ENCODE results near the gene PJA2.

Gene PJA2

DNA sequence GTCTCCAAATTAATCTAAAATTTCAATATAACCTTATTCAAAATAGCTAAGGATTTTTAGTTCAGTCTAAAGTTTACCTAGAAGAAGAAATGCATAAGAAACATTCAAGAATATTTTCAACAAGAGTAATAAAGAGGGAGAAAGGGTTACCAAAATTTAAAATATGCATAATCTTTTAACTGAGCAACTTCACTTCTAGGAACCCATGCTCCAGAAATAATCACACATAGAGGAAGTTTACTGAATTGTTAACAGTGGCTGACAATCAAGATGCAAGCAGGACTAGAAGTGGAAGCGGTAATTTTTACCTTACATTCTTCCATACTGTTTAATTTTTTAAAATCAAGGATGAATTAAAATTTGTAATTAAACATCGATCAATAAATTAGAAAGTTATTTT lies 1.9 kb downstream of the PJA2 start:
- DNase-seq, result no peak

DNA sequence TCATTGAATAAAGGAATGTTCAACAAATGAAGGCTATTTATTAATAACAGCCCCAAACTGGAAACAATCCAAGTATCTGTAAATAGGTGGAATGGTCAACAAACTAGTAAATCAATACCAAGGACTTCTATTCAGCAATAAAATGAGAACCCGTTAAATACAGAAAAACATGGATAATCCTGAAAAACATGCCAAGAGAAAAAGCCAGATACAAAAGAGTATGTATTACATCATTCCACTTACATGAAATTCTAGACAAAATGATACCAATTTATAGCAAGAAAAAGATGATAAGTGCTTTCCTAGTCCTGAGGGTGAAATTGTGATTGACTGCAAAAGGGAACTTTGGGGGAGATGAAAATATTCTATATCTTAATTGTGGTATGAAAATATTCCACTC lies 3.1 kb downstream of the PJA2 start:
- no peak for DNase-seq

DNA sequence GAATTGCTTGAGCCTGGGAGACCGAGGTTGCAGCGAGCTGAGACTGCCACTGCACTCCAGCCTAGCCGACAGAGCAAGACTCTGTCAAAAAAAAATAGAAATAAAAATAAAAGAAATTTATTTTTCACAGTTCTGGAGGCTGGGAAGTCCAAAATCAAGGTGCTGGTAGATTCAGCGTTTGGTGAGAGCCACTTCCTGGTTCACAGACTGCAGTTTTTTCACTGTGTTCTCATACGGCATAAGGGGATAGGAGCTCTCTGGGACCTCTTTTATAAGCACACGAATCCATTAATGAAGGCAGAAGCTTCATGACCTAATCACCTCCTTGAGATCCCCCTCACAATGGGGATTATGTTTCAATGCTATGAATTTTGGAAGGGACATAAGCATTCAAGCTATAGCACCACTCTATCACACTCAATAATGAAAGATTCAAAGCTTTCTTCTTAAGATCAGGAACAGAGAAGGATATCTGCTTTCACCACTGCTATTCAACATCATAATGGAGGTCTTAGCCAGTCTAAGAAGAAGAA lies 5.3 kb downstream of the PJA2 start:
- DNase-seq, result no peak

DNA sequence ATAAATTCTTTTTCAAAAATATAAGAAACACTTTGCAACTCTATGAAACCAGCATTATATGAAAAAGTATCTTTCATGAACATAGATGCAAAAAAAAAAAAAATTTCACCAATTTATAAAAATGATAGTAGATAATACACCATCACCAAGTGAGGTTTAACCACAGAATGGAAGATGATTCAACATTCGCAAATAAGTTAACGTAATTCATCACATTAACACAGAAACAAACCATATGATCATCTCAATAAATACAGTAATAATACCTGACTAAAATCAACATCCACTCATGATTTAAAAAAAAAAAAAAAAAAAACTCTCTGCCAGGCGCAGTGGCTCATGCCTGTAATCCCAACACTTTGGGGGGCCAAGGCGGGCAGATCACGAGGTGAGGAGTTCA lies 6.3 kb downstream of the PJA2 start:
- DNase-seq, result no peak

DNA sequence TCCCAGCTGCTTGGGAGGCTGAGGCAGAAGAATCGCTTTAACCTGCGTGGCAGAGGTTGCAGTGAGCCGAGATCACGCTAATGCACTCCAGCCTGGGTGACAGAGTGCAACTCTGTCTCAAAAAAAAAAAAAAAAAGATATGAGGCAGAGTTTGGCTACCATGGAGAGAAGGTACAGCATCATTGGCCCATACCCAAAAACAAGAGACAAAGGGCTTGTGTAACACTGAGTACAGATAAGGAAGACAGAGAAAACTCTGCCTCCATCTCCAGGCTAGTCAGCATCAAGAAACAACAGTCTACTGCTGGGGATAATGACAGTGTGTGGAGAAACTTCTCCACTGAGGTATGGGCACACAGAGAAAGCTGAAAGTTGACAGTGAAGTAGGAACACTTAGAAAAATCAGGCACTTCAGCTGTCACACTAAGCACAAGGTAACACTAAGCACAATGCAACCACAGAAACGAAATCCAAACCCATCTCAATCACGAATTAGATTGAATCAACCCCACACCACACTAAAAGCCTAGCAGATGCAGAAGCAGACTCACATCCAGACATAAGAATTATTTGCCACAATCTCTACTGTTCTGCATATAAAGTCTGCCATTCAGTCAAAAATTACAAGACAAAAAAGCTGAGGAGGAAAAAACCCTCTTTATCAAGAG lies 10.5 kb downstream of the PJA2 start:
- no peak for DNase-seq

DNA sequence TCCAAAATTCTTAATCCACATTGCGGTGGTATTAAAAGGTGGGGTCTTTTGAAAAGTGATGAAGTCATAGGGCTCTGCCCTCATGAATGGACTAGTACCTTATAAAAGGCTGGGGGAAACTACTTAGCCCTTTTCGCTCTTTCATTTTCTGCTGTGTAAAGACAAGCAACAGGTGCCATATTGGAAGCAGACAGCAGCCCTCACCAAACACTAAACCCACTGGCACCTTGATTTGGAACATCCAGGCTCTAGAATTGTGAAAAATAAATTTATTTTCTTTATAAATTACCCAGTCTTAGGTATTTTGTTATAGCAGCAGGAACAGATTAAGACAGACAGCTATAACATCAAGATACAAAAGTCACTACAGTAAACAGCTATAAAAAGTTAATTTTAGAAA lies 12.8 kb downstream of the PJA2 start:
- DNase-seq, result no peak

DNA sequence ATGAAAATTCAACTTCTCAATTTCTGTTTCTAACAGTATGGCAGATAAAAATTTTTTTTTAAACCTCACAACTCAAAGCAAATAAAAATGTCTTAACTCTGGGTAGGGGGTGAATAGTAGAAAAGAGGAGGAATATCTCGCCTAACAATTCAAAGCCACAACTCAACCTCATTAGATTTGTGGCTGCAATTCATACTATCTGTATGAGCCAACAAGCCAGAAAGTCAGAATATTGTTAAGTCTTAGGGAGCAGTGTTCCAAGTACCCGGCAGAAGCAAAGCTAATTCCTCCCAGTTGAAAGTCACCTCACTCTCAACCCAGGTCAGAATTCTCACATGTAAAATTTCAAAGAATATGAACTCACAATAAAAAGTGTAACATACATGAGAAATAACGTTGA lies 15.0 kb downstream of the PJA2 start:
- no peak for DNase-seq

DNA sequence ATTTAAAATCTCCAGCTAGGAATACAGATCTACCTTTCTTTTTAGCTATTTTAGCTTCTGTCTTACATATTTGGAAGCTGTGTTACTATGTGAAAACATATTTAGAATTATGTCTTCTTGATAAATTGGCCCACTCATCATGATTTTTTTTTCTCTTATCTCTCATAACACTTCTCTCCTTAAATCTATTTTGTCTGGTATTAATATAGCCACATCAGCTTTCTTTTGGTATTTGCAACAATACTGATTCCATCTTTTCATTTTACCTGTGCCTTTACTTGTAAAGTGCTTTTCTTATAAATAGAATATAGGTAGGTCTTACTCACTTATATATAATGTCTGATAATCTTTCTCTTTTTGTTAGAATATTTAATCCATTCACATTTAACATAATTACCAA lies 19.6 kb downstream of the PJA2 start:
- no peak for DNase-seq

DNA sequence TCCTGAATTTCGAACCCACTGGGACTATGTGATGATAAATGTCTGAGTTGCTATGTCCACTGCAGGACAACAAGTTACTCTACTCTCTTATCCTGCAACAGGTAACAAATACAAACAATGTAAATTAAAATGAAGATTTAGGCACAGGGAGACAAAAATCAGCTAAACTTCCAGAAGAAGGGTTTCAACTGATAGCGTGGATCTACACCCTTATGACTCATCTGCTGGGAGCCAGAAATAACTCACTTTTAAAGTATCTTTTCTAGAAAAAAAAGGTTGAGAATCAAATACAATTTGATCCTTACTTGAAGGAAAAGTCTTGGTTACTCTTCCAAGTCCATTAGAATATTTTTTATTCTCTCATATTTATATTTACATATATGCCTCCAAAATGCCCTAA lies 21.4 kb downstream of the PJA2 start:
- no peak for DNase-seq

DNA sequence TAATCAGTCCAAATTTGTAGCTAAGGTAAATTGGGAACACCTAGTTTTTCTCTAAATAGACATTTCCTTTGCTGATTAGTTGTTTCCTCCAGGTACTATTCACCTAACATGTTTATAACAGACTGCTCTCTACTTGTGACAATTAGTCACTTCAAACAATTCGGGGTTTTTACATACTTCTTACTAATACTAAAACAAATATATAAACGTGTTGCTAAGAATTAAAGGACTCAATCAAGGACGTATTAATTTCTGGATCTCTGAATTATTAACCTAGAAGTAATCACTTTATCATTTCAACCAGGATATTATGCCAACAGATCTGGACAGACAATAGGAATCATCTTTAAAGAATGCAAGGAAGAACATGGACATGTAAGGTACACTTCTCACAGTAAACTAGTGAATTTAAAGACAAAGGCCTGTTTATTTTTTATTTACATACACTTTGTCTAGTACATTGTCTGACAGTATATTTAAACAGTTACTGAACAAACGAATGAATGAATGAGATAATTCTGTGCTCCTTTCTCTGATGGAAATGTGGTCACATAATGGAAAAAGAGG lies 22.3 kb downstream of the PJA2 start:
- no peak for DNase-seq

DNA sequence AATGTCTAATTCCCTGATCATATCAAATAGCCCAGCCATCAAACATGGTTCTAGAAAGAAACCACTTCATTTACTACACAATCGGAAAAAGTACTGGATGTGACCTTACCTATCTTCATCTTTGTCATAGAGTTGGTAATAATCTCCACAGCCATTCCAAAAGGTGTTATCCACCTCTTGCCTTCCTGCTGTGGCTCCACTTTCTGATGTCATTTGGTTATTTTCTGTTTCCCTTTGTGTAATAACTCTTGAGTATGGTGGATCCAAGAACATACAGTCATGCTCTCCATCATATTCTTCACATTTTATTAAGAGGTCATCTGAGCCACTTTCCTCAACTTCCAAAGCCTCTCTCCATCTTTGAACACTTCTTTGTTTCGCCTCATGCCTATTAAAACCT lies 31.7 kb downstream of the PJA2 start:
- no peak for DNase-seq

DNA sequence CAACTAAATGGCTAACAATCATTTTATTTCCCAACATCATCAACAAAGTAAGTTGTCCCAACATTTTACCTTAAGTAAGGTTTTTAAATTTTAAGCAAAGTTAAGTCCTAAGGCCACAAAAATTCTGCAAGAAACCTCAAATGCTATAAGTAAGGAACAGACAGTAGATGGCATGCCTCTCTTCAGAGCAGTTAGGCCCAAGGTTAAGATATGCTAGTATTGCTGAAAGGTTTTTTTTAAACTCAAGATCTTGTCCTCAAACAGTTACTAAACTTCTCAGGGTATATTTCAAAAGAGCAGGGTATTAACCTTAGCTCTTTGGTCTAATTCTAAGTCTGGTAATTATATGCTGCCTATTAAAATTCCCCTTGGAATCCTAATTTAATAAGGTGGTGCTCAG lies 35.1 kb downstream of the PJA2 start:
- DNase-seq, result no peak

DNA sequence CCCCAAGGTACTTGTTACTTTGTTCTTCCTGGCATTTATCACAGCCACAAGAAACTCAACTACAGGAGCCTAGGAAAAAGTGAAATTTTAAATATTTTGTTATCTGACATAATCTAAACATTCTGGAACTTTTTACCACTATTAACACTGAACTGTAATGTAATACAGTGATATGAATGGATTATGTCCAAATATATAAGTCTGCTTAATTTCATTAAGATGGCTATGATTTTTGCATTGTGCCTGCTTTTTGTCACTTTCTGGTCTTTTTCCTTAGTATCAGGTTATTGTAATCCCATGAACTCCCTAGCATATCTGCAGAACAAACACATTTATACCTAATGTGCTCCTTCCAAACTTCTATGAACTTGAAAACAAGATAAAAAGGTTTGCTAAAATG lies 35.8 kb downstream of the PJA2 start:
- DNase-seq, result no peak

DNA sequence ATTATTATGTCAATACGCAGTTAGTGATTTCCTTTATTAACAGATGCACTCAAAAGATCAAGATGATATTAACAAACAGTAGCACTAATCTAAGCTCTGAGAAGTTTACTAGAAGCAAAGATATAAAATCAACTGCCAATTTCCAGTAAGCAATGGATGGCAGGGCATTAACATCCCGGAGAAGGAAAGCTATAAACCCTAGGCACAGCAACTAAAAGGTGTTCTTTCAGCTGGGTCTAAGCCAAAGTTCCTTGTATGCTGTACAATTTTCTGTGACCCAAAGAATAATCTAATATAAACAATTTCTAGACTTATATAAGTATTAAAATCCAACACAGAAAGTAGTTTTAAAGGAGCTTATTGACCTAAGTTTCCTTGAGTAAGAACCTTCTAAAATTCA lies 39.4 kb downstream of the PJA2 start:
- no peak for DNase-seq

DNA sequence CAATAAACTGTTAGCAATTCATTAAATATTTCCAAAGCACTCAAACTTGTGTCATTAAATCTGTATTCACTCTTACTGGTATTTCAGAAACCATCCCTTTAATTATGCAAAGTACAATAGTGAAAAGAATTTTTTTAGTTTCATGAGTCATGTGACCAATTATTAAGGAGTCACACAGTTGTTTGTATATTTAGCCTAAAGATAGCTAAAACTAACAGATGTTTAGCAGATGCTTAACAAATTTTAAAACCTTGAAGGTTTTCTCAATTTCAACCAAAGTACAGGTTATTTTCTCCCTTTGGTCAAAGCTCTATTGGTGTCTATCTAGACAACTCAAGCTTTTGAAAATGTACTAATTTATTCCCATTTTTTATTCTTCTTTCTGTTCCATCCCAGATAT lies 44.1 kb downstream of the PJA2 start:
- no peak for DNase-seq

DNA sequence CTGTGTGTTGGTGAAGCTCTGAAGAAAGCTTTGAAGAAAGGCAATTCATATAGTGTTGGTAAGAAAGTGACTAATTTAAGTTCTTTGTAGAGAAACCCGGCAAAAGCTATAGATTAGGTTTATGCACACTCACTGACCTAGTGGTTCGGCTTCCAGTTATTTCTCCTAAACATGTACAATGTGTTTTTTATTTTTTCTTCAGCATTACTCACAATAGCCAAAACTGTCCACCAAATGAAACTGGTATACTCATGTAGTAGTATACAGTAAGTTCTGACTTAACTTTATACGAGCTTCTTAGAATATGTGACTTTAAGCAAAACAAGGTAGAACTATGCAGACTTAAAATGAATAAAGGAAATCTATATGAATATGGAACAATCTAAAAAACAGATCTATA lies 44.8 kb downstream of the PJA2 start:
- DNase-seq, result no peak

DNA sequence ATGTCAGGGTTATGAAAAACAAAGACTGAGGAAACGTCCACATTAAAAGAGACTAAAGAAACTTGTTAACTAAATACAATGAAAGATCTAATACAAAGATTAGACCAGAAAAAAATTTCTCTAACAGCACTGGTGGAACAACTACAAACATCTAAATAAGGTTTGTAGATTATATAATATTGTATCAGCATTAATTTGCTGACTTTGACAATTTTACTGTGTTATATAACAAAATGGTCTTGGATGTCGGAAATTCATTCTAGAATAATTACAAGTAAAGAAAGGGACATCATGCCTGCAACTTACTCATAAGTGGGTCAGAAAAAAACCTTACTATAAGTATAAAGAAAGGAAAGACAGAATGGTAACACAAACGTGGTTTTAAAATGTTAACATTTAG lies 50.1 kb downstream of the PJA2 start:
- DNase-seq, result no peak

DNA sequence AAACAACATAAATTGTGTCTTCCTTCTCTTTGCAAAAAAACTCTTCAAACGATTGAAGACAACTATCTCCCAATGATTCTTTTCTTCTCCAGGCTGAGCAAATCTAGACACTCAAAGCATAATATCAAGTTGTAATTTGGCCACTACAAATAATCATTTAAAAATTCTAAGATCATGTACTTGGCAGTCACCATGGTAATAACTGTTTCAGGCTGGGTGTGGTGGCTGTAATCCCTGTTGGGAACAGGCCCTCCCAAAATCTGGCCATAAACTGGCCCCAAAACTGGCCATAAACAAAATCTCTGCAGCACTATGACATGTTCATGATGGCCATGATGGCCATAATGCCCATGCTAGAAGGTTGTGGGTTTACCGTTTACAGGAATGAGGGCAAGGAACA lies 52.0 kb downstream of the PJA2 start:
- DNase-seq, result no peak

DNA sequence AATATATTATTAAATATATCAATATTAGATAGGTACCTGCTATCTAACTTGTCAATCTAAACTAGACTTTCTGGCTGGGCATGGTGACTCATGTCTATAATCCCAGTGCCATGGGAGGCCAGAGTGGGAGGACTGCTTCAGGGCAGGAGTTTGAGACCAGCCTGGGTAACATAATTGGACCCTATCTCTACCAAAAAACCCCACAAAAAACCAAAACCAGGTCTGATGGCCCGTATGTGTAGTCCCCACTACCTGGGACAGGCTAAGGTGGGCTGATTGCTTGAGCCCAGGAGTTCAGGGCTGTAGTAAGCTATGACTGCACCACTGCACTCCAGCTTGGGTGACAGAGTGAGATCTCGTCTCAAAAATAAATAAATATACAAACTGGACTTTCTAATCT lies 55.0 kb downstream of the PJA2 start:
- no peak for DNase-seq

DNA sequence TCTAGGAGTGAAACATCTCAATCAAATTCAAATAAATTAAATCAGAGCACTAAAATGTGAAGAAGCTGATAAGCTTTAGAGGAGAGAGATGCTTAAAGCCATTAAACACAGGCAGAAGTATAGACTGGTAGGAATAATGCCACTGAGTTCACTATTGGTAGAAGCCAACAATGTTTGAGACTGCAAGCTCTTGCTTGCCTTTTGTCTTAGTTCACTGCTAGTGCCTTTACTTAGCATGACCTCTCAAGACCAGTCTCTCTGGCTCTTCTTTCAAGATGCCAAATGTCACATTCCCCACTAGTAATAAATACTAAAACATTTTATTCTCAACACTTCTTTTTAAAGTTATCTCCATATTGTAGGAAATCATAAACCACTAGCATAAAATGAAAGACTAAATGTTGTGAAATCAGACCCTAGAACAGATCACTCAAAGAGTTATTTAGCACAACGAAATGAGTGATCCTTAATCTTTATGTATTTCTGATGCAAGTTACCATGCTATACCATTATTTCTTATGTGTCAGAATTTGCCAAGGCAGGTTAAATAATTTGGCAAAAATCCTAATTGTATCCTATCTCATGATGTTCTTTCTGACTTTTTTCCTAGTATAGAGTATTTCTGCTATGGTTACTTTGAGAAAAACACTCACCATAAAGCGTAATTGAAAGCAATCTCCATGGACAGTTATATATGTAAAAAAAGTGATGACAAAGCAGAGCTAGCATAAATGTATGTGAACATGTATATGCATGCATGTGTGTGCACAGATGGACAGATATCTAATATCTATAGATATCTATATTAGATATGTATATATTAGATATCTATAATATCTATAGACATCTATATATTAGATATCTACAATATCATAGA lies 57.5 kb downstream of the PJA2 start:
- no peak for DNase-seq

DNA sequence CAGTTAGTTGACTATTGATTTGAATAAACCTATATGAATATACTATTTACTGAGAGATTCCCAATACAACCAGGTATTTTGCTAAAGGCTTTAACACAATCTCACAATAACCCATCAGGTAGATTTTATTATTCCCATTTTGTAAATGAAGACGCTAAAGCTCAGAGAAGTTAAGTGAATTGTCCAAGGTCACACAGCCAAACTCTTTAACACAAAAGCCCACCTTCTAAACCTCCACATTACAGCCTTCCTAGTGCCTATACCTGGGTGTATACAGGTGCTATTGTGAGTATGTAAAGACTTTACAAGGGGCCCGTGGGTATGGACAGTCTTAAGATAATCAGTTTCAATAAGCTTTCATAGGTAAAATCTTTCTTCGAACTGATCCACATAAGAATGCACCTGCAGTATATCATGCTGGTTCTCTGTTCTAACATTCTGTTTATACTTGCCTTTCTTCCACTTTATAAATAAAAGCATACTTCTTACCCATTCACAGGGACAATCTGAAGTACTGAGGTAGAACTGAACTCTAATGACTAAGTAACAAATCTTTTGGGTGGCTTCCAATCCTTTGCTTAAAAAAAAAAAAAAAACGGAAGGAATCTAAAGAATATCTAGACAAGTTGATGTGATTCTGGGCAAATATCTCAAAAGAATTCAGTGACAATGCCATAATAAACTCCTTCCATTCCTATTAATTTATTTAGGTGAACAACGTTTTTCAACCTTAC lies 59.1 kb downstream of the PJA2 start:
- DNase-seq, result no peak

DNA sequence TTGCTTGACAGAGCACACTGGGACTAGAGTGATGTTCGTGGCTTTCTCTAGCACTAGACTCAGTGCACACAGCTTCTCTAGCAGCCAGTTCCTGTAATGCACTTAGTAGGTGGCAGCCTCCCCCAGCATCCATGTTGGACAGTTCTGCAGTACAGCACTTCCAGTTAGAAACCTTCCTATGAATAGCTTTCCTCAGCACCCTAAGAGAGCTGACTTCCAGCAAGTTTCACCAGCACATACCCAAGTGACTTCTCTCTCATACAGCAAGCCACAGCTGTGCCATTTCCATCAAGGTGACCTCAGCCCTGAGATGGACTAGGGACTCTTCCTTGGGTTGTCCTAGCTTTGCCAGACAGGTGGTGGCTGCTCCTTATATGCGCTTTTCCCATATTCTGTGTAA lies 60.4 kb downstream of the PJA2 start:
- DNase-seq, result no peak

DNA sequence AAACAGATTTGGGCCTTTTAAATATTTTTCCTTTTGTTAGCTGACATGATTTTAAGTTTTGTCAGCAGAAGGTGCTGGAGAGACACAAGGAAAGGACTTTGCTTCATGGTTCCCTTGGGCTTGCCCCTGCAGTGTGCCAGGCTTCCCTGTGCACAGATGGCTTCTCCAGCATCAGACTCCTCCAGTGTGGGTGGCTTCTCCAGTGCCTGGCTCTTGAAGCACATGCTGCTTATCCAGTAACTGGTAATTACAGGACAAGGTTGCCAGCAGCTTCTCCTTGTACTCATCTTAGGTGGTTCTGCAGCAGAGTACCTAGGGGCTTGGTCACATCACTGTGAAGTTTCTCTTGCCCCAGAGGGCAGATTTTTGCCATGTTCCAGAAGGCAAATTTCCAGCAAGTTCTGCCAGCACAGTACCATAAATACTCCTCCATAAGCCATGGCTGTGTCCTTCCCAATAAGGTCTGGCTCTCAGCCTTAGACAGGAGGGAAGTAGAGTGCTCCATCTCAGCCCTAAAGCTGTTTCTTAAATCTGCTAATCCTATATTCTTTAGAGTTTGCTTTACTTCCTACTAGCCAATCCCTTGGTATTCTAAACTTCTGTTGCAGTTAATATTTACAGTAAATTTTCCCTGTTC lies 62.4 kb downstream of the PJA2 start:
- DNase-seq, result no peak

Data from DMS153 (cell line).